ENCODE measurements around the gene FUT8. TPM values are rescaled to one million over a fixed set of nuclear protein-coding genes. Genes with fewer than 3 reads are reported as not detected.
"Not testable (repeated sequence)": the region's sequence is repeated elsewhere in the genome, so short reads cannot be mapped to it uniquely, and the experiment has no call there.

Gene FUT8
- total and polyA plus RNA-seq, 2 experiments from 2014 or later, result 26.6 to 67.5 TPM

DNA sequence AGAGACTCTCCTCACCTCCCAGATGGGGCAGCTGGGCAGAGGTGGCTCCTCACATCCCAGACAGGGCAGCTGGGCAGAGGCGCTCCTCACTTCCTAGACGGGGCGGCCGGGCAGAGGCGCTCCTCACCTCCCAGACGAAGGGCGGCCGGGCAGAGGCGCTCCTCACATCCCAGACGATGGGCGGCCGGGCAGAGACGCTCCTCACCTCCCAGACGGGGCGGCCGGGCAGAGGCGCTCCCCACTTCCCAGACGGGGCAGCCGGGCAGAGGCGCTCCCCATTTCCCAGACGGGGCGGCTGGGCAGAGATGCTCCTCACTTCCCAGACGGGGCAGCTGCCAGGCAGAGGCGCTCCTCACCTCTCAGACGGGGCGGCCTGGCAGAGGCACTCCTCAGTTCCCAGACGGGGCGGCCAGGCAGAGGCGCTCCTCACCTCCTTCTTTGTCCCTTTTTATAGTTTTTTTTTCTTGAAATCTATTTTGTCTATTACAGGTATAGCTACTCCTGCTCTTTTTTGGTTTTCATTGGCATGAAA is 304.9 kb downstream of the FUT8 start:
- not testable (repeated sequence) for H3K9me2 ChIP-seq (replicated peaks; ENCODE audit: insufficient read depth); H3K27ac ChIP-seq; H2AFZ ChIP-seq; H4K20me1 ChIP-seq (ENCODE audit: insufficient read depth, poor library complexity, severe bottlenecking); H3K36me3 ChIP-seq (replicated peaks; ENCODE audit: insufficient read depth, low read depth); H3K4me2 ChIP-seq; DNase-seq (ENCODE audit: low spot score); H3K4me1 ChIP-seq (ENCODE audit: insufficient read depth); H3K79me2 ChIP-seq; H3K4me3 ChIP-seq; H3K27me3 ChIP-seq
- 97% methylated on average over 9 of the region's 29 CpGs for WGBS (ENCODE audit: low lambda C conversion rate, missing lambda C conversion rate)
- peaks cover 34% of the 10 kb centered on the region for H3K9me3 ChIP-seq (ENCODE audit: low read depth)

DNA sequence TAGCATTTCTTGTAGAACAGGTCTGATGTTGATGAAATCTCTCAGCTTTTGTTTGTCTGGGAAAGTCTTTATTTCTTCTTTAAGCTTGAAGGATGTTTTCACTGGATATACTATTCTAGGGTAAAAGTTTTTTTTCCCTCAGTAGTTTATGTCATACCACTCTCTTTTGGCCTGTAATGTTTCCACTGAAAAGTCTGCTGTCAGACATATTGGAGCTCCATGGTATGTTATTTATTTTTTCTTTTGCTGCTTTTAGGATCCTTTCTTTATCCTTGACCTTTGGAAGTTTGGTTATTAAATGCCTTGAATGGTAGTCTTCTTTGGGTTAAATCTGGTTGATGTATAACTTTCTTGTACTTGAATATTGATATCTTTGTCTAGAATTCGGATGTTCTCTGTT is 306.1 kb downstream of the FUT8 start:
- no peak for TF ChIP-seq EZH2 (IDR thresholded peaks at IDR 0.05; ENCODE audit: borderline replicate concordance)
- TF ChIP-seq, protein P1, sequence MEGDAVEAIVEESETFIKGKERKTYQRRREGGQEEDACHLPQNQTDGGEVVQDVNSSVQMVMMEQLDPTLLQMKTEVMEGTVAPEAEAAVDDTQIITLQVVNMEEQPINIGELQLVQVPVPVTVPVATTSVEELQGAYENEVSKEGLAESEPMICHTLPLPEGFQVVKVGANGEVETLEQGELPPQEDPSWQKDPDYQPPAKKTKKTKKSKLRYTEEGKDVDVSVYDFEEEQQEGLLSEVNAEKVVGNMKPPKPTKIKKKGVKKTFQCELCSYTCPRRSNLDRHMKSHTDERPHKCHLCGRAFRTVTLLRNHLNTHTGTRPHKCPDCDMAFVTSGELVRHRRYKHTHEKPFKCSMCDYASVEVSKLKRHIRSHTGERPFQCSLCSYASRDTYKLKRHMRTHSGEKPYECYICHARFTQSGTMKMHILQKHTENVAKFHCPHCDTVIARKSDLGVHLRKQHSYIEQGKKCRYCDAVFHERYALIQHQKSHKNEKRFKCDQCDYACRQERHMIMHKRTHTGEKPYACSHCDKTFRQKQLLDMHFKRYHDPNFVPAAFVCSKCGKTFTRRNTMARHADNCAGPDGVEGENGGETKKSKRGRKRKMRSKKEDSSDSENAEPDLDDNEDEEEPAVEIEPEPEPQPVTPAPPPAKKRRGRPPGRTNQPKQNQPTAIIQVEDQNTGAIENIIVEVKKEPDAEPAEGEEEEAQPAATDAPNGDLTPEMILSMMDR (IDR thresholded peaks at IDR 0.05; ENCODE audit: poor library complexity), result no peak
- no peak for TF ChIP-seq EZH2phosphoT487 (IDR thresholded peaks at IDR 0.05; ENCODE audit: low read depth, severe bottlenecking, unreplicated experiment)
- Histone ChIP-seq H3K36me3 (replicated peaks; ENCODE audit: insufficient read depth, low read depth) (no peaks in the 10 kb centered on the region), H4K20me1 (ENCODE audit: insufficient read depth, poor library complexity, severe bottlenecking) (no peaks in the 10 kb centered on the region), H3K79me2 (no peaks in the 10 kb centered on the region), H3K4me2 (no peak overlapping the region), H2AFZ (no peak overlapping the region), H3K9me3 (ENCODE audit: low read depth) (peaks cover 34% of the 10 kb centered on the region), H3K9me2 (replicated peaks; ENCODE audit: insufficient read depth) (no peaks in the 10 kb centered on the region), H3K4me1 (ENCODE audit: insufficient read depth) (no peaks in the 10 kb centered on the region), H3K27me3 (no peaks in the 10 kb centered on the region), H3K4me3 (no peak overlapping the region), H3K27ac (no peak overlapping the region)
- 86% methylated on average over 1 of the region's 1 CpG for WGBS (ENCODE audit: low lambda C conversion rate, missing lambda C conversion rate)
- DNase-seq (ENCODE audit: low spot score), result no peak

DNA sequence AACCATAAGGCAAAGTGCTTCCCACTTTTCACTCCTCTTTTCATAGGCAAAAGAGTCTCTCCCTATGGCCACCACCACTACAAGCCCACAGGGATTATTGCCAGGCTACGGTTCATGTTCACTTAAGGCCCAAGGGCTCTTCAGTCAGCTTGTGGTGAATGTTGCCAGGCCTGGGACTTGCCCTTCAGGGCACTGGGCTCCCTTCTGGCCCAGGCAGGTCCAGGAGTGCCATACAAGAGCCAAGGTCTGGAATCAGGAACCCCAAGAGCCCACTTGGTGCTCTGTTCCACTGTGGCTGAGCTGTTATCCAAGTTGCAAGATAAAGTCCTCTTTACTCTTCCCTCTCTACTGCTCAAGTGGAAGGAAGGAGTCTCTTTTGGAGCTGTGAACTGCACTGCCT is 307.6 kb downstream of the FUT8 start:
- no peaks in the 10 kb centered on the region for H3K4me1 ChIP-seq (ENCODE audit: insufficient read depth)
- WGBS (ENCODE audit: low lambda C conversion rate, missing lambda C conversion rate), result 100% methylated on average over 1 of the region's 1 CpG
- no peak for DNase-seq (ENCODE audit: low spot score)
- H3K27ac ChIP-seq, result no peak overlapping the region
- no peak overlapping the region for H3K4me2 ChIP-seq
- no peak overlapping the region for H3K4me3 ChIP-seq
- H3K9me2 ChIP-seq (replicated peaks; ENCODE audit: insufficient read depth), result no peaks in the 10 kb centered on the region
- no peaks in the 10 kb centered on the region for H3K36me3 ChIP-seq (replicated peaks; ENCODE audit: insufficient read depth, low read depth)
- H3K27me3 ChIP-seq, result no peaks in the 10 kb centered on the region
- no peaks in the 10 kb centered on the region for H3K79me2 ChIP-seq
- TF ChIP-seq EZH2 (IDR thresholded peaks at IDR 0.05; ENCODE audit: borderline replicate concordance) (no peak), EZH2phosphoT487 (IDR thresholded peaks at IDR 0.05; ENCODE audit: low read depth, severe bottlenecking, unreplicated experiment) (no peak)
- TF ChIP-seq, protein P1 (IDR thresholded peaks at IDR 0.05; ENCODE audit: poor library complexity), result no peak
- no peak overlapping the region for H2AFZ ChIP-seq
- H4K20me1 ChIP-seq (ENCODE audit: insufficient read depth, poor library complexity, severe bottlenecking), result no peaks in the 10 kb centered on the region
- H3K9me3 ChIP-seq (ENCODE audit: low read depth), result peaks cover 27% of the 10 kb centered on the region

DNA sequence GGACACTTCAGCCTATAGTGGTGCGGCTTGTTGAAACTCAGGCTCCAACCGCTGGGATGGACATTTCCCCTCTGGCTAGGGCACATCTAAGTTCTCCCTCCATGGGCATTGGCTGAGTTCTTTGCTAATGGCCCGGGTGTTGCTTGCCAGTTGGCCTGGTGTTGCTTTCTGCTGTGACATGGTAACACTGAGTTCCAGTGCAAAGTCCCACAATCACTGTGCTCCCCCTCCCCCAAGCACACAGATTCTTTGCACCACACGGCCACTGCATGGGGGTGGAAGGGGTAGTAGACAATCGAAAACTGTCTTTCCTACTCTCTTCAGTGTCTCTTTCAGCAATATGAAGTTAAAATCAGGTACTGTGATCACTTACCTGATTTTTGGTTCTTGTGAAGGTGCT is 308.2 kb downstream of the FUT8 start:
- TF ChIP-seq EZH2phosphoT487 (IDR thresholded peaks at IDR 0.05; ENCODE audit: low read depth, severe bottlenecking, unreplicated experiment) (no peak), EZH2 (IDR thresholded peaks at IDR 0.05; ENCODE audit: borderline replicate concordance) (no peak)
- TF ChIP-seq, protein P1 (IDR thresholded peaks at IDR 0.05; ENCODE audit: poor library complexity), result no peak

More for the DNA sequence above, 308.2 kb downstream of the FUT8 start:
- no peak overlapping the region for H3K4me2 ChIP-seq
- H3K36me3 ChIP-seq (replicated peaks; ENCODE audit: insufficient read depth, low read depth), result no peaks in the 10 kb centered on the region
- no peaks in the 10 kb centered on the region for H3K27me3 ChIP-seq
- H3K27ac ChIP-seq, result no peak overlapping the region
- 95% methylated on average over 5 of the region's 5 CpGs for WGBS (ENCODE audit: low lambda C conversion rate, missing lambda C conversion rate)
- no peak for DNase-seq (ENCODE audit: low spot score)
- H3K9me3 ChIP-seq (ENCODE audit: low read depth), result peaks cover 21% of the 10 kb centered on the region
- no peaks in the 10 kb centered on the region for H3K4me1 ChIP-seq (ENCODE audit: insufficient read depth)
- no peak overlapping the region for H3K4me3 ChIP-seq
- no peaks in the 10 kb centered on the region for H4K20me1 ChIP-seq (ENCODE audit: insufficient read depth, poor library complexity, severe bottlenecking)
- H3K79me2 ChIP-seq, result no peaks in the 10 kb centered on the region
- no peak overlapping the region for H2AFZ ChIP-seq
- H3K9me2 ChIP-seq (replicated peaks; ENCODE audit: insufficient read depth), result no peaks in the 10 kb centered on the region

Measured in hepatocyte (in vitro differentiated cells).